NCI-H146 (cell line): ENCODE measurements around the gene ACVR1B.

Source experiments
- DNase-seq: peaks from one replicate; lab custom pipeline; 2025; lab: John Stamatoyannopoulos, UW

Gene ACVR1B

DNA sequence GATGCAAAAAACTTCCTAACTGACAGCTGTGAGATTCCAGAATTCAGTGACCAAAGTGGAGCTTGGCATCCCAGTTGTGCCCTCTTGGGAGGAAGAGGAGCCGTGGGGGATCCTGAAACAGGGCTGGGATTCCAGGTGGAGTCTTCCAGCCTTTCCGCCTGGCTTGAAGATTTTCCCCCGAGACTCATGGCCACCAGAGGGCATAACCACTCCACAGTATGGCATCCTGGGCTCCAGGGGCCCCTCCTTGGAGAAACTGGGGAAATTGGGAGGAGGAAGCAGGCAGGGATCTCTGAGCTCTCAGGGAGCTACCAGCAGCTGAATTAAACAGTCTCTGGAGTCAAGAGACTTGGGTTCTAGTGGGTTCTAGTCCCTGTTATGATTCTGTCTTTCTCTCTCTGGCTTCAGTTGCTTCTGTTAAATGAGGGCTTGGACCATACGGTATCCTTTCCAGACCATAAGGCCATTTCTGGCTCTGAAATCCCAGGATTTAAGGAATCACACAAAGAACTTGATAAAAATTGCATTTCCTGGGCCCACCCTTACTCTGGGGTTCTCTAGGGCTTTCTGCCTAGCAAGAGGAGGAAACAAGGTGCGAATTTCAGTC is 52.6 kb downstream of the ACVR1B start:
- peak; percentile 59 for DNase-seq

DNA sequence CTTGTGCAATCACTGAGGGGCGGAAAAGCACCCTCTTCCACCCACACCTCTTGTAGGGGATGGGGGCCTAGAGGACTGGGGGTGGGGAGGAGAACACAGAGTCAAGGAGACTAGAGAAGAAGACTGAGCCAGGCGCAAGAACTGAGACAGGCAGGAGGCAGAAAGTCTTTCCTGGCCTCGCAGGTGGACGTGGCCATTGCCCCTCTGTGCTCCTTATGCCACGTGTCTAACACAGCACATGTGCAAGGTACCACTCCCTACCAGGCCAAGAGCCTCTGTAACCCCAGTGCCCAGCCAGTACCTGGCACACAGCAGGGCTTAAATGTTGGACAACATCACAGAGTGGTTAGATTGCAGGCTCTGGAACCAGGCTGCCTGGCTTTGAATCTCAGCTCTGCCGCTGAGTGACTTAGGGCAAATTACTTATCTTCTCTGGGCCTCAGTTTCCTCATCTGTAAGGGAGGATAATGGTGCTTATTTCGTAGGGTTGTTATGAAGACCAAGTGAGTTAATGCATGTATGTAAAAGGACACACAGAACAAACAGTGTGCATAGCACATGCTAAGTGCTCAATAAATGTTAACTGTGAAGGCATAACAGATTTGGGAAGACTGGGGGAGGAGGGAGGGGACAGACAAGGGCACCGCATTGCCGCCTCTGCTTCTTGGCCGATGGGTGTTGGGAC is 53.9 kb downstream of the ACVR1B start:
- DNase-seq: no peak

DNA sequence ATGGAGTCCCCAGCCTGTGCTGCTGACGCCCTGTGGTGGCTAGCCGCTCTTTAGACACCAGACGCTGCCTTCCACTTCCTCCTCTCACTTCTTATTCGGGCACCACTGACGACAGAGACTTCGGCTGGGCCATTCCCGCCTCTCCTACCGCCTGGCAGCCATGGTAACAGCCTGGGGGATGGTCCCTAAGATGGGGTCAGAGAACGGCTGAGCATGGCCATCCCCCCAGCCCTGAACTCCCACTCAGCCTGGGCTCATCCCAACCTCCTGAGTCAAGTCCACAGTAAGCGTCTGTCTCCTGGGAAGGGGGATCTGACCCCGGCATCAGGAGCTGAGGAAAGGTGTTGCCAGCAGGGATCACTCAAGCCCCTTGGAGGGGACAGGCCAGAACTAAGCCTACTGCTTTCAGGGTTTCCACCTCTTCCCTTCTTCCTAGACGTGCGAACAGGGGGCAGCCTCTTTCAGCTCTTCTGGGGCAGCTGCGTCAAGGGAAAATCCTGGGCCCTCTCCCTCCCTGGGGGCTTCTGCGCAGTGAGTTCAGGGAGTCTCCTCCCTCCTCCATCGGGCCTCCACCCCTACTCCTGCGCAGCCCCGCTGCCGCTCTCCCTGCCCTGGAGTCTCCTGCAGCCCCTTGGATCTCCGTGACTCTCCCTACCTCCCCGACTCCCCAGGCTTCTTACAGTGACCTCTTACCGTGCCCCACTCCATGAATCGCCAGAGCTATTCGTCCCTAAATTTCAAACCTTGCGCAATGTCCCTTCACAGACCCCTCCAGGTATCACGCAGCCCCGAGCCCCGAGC is 54.6 kb downstream of the ACVR1B start:
- peak; percentile 42 for DNase-seq

DNA sequence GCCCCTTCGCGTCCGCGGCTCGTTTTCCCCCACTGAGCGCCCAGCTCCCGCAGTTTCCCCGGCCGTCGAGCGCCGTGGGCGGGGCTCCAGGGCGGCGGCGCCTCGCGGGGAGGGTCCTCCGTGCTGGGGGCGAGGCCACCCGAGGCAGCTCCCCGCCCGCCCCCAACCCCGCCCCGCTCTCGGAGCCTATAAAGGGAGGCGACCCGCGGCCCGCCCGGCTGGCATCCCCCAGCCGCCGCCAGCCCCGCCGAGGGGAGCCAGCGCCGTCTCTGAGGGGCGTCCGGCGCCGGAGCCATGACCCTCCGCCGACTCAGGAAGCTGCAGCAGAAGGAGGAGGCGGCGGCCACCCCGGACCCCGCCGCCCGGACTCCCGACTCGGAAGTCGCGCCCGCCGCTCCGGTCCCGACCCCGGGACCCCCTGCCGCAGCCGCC is 55.2 kb downstream of the ACVR1B start, which contains the start of gene TAMALIN:
Gene TAMALIN, plus strand, starts transcription at position 221 of the 432 bp plus-strand sequence. Its CDS starts 74 bp downstream, at position 295.
- DNase-seq: peak; percentile 78

DNA sequence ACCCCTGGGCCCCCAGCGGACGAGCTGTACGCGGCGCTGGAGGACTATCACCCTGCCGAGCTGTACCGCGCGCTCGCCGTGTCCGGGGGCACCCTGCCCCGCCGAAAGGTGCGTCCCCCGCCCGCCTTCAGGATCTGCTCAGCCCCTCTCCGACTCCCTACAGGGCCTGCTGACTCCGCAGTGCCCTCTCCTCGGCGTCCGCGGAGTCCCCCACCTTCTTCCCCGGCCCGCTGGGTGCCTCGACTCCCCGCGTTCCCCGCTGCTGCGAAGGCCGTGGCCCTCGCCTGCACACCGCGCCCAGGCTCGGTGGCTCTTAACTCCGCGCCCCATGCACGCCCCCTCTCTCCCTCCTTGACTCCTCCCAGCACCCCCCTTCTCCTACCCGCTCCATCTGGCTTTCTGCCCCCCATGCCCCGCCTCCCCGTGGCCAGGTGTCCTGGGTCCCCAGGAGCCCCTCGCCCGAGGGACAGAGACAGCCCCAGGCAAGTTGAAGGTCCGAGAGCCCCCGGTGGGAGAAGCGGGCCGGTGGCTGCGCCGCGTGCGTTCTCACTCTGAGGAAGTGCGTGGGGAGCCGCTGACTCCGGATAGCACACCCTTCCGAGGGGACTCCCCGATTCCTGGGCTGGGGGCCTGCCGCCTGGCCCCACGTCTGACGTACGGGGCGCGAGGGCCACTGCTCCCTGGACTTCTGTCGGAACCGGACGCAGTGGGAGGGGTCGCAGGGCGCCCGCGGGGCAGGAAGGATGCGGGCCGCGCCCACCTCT is 55.8 kb downstream of the ACVR1B start:
- DNase-seq: peak; percentile 59

DNA sequence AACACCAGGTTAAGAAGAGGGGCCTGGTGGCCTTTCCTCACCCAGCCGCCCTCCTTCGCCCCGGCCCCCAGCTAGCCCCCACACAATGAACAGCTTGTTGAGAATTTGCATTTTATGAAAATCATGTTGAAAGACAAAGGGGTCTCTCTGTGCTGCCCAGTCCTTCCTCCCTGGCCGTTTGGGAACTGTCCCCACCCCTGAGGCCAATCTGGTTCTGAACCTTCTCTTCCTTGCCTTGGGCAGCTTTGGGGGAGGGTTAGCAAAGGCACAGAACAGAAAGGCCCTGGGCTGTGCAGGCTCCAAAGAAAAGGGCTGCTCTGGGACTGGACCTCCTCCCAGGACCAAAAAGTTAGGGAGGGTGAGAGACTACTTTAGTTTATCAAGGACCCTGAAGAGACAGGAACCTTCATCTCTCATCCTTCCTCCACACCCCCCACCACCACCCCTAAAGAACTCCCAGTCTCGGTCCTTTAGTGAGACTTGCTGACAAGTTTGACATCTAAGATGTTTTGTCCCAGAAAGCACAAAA is 56.5 kb downstream of the ACVR1B start:
- no peak for DNase-seq

DNA sequence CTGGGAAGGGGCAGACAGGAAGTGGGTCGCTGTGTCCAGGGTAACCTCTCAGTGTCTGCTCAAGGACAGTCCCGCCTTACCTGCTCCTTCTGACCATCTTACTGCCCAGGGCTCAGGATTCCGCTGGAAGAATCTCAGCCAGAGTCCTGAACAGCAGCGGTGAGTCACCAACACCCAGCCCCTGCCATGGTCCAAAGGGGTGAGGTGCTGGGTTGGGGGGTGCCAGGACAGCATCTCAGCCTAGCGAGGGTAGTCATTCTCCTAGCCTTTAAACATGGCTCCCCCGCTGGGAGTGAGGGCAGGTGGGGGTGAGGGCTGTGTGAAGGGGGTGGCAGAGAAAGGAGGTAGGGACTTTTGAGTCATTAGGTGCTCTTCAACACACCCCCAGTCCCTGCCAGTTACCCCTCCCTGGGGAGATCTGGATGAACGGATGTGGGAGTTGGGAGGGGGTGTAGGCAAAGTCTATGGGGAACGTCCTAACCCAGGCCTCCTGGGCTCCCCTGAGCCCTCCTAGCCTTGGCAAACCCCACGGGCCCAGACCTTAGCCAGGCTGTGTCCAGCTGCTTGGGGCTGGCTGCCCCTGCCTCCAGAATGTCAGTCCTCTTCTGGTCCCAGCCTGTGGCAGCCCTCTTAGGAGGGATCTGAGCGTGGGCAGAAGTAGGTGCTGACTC is 57.7 kb downstream of the ACVR1B start:
- DNase-seq: no peak

DNA sequence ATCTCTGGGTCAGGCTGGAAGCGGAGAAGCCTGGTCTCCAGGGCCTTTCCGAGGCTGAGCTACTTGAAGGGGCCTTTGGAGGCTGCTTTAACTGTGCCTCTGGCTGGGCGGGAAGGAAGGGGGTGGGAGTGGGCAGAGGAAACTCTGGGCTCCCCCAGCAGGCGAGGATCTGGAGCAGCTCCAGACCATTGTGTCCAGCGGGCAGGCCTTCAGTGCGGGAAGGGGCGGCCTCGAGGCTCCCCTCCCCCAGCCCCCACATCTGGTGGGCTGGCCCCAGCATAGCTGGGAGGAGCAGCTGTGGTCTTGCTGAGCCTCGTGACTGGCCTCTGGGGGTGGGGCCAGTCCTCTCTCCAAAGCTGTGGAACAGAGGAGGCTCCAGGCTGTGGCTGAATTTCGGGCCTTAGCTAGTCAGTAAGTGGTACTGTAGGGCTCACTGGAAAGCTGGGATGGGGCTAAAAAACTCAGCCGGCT is 58.7 kb downstream of the ACVR1B start:
- DNase-seq: no peak

DNA sequence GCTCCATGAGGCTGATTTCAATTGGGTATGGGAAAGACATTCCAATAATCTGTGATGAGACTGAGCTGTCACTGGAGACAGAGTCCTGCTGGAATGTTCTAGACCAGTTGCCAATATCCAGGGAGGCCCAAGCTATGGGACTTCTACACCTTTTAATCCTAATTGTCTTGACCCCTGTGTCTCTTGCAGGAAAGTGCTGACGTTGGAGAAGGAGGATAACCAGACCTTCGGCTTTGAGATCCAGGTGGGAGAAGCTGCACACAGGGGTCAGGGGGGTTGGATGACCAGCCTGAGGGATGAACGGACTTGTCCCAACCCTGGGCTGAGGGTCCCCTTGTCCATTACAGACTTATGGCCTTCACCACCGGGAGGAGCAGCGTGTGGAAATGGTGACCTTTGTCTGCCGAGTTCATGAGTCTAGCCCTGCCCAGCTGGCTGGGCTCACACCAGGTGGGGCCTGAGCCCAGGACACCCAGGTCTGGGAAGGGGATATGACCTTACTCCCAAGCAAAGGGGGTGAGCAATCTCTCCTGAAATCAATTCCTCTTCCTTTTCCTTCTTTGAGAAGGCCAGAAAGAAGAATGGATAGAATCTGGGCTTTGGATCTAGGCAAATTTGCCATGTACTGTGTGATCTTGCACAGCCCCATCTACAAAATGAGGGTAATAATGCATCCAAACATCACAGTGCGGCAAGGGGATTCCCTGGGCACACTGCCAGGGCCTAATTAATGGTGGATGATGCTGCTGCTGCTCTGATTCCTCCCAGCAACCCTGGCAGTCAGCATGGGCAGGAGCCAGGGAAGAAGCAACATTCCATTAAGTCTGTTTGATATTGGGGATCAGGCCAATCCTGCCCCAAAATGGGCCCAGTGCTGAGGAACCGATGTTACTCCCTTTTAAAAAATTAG is 59.4 kb downstream of the ACVR1B start:
- DNase-seq: no peak

DNA sequence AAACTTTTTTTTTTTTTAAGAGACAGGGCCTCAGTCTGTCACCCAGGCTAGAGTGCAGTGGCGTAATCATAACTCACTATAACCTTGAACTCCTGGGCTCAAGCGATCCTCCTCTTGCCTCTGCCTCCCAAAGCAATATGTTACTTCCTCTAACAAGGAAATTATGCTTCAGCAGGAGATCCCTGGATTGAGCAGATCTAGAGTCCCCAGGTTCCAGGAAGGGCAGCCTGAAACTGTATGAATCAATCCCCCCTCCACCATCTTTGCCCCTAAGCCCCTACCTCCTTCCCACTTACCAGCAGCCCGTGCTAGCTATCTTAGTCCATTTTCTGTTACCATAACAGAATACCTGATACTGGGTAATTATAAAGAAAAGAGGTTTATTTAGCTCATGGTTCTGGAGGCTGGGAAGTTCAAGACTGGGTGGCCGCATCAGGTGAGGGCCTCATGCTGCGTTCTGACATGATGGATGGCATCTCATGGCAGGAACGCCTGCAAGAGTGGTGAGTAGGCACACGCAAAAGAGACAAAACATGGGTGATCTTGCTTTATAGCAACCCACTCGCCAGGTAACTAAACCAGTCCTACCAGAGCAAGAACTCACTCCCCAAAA is 60.2 kb downstream of the ACVR1B start:
- DNase-seq: no peak

DNA sequence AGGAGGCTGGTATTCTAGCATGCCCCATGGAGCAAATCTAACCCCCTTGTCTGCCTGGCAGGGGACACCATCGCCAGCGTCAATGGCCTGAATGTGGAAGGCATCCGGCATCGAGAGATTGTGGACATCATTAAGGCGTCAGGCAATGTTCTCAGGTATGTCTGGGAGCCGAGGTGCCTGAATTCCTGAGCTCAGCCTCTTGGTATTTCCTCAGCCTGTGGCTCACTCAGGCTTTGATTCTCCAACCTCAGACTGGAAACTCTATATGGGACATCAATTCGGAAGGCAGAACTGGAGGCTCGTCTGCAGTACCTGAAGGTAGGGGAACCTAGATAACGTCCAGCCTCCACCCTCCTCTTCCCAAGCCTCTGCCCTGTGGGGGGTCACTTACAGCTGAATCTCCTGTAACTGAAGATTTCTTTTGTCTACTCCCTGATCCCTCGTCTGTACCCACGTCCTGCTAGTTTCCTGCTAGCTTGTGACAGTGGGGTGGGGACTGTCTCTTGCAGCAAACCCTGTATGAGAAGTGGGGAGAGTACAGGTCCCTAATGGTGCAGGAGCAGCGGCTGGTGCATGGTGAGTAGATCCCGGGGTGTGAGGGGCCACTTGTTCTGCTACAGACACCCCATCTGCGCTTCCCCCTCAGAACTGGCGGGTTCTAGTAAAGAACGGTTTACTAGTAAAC is 62.3 kb downstream of the ACVR1B start:
- no peak for DNase-seq

DNA sequence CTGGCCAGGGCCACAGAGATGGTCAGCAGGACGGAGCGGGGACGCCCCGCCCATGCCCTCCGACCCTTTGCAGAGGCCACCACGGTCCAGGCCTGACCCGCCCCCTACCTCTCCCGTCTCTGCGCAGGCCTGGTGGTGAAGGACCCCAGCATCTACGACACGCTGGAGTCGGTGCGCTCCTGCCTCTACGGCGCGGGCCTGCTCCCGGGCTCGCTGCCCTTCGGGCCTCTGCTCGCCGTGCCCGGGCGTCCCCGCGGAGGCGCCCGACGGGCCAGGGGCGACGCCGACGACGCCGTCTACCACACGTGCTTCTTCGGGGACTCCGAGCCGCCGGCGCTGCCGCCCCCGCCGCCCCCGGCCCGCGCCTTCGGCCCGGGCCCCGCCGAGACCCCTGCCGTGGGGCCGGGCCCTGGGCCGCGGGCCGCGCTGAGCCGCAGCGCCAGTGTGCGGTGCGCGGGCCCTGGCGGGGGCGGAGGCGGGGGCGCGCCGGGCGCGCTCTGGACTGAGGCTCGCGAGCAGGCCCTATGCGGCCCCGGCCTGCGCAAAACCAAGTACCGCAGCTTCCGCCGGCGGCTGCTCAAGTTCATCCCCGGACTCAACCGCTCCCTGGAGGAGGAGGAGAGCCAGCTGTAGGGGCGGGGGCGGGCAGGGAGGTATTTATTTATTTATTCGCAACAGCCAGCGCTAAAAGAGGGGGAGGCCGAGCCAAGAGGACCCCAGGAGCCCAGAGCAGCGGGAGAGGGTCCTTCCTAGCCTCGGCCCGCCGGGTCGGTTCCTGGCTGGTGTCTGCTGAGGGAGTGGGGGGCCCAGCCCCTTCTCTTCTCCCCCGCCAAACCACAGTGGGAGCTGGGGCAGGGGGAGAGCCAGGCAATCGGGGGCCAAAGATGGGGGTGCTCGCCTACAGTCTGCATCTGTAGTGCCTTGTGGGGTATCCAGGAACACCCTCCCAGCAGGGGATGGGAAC is 63.4 kb downstream of the ACVR1B start:
- no peak for DNase-seq

DNA sequence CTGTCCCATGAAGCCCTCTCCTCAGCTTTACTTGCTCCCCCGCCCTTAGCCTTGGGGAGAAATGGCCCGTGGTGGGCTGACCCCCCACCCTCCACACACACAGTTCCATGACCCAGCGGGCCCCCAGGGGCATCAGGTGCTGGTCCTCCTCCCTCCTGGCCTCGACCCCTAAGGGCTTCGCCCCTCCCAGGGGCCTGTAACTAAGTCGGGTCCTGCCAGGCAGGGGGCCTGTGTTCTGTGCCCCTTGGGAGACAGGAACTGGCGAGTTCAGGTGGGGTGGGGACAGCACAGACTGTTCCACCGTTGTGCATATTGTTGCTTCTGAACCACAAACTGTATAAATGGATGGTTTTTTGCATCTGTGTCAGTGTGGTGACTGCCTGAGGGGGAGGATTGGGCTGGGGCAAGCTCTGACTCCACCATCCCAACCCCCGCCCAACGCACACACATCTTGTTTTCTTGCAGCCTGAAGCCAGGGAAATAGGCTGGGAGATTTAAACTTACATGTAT is 64.1 kb downstream of the ACVR1B start:
- DNase-seq: no peak

DNA sequence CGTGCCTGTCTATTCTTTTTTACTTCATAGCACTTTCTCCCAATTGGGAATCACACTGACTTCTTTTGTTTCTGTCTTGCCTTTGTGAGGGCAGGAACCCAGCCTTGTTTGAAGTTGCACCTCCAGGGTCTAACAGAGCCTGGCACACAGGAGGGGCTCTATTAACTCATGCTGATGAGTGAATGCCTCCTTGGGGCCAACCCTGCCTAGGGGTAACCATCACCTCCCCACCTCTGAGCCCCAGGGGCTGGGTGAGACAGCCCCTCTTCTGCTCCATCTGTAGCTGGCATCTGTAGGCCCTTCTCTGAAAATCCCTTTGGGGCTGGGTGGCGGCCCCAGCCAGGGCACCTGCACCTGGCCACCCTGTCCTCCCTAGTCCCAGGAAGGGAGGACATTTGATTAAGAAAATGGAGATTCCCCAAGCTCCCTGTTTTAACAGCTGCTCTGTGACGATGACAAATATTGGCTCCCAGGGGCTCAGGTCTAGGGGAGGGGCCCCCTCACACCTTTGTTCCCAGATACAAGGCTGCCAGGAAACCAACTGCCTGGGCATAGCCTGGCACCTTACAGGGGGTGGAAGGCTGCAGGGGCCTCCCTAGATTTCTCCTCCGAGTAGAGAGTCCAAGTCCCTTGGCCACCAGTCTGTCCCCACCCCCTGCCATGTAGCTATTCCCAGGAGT is 67.1 kb downstream of the ACVR1B start:
- peak; percentile 91 for DNase-seq

DNA sequence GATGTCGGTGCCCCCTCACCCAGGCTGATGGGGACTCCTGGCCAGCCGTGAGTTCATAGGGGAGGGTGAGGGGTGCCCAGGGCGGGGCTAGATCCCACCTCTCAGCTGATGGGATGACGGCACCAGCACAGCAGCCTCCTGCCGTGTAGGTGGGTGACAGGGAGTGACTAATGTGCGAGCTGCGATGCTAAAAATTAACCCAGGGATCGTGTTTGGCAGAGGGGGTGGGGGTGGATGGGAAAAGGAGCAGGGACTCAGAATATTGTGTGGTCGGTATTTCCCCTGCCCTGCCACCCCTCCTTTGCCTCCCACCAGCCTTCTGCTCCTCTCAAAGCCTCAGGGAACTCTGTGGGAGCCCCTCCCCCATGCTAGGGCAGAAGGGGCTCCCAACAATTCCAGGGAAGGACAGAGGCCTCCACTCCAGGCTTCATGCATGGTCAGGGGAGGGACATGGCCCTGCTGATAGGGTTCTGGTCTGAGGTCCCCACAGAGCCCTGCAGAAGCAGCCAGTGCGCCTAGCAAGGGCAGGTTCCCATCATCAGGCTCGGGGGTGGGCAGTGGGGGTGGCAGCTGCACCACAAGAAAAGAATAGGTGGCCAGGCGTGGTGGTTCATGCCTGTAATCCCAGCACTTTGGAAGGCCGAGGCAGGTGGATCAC is 67.7 kb downstream of the ACVR1B start:
- peak; percentile 73 for DNase-seq

DNA sequence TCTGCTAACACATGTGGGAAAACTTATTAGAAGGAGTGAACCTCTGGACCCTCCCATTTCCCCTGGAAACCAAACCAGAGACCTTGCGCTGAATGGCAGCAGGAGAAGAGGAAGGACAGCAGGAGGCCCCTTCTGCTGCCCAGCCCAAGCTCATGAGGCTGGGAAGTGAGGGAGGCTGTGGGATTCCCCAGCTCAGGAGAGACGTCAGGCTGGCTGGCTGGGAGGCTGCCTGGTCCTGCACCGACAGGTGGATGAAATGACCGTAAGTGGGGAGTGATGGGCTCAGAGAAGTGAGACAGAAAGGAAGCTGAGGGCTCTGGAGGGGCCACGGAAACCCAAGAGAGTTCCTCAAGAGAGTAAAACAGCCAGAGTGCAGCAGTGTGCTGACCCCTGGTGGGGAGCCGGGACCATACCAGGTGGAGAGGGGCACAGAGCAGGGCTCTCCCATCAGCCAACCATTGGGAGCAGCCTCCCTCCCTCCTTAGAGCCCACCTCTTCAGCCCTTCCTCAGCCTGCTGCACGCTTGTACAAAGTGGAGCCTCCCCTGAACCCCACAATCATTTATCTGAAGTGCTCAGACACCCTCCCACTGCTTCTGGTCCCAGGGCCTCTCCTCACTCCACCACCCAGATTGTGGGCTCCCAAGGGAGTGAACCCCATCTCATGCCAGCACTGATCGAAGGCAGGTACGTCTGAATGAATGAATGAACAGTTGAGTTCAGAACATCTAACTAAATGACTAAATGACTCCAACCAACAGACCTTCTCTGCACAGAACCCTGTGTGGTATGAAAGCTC is 69.2 kb downstream of the ACVR1B start:
- peak; percentile 81 for DNase-seq
